Activated CD4-positive, alpha-beta memory T cell treated with anti-CD3 and anti-CD28 coated beads, Interleukin-2, amount 10 ng/mL, durations not matched to agents 7 days and 5 days (primary cell): Measurements from ENCODE around the gene FLVCR2. TPM values are rescaled to one million over a fixed set of nuclear protein-coding genes. Genes with fewer than 3 reads are reported as not detected.

Experiments
- CTCF ChIA-PET: fragments of 350-600 bp; sonication (Branson Sonifier 250); formaldehyde crosslinking; loops from one replicate; lab custom pipeline; 2021; ENCODE audit warnings: antibody characterized with exemption, inconsistent platforms; lab: Charles Lee
- POLR2A ChIA-PET: fragments of 350-600 bp; sonication (Branson Sonifier 250); formaldehyde crosslinking; loops from one replicate; lab custom pipeline; 2021; ENCODE audit warnings: antibody characterized with exemption; lab: Charles Lee
- DNase-seq: peaks from one replicate; pipeline ENCODE4 v3.0.0-alpha.2; 2020
- H3K27ac Mint-ChIP-seq: one replicate; pipeline ENCODE4 v1.8.0; 2021; ENCODE audit warnings: mild to moderate bottlenecking, mixed read lengths
- H3K27me3 Mint-ChIP-seq: one replicate; pipeline ENCODE4 v1.8.0; 2021; ENCODE audit warnings: mixed read lengths
- H3K36me3 Mint-ChIP-seq: one replicate; pipeline ENCODE4 v1.8.0; 2021; ENCODE audit warnings: low read depth, mixed read lengths
- H3K4me1 Mint-ChIP-seq: one replicate; pipeline ENCODE4 v1.8.0; 2021; ENCODE audit warnings: mixed read lengths
- H3K4me3 Mint-ChIP-seq: one replicate; pipeline ENCODE4 v1.8.0; 2021; ENCODE audit warnings: mild to moderate bottlenecking, mixed read lengths
- H3K9me3 Mint-ChIP-seq: one replicate; pipeline ENCODE4 v1.8.0; 2021; ENCODE audit warnings: mixed read lengths
- total RNA-seq, 2 experiments: library from RNA; stranded (reverse); gene quantifications; one replicate each; pipeline ENCODE4 v1.2.3, GENCODE V29; 2021

The FLVCR2 gene
- total RNA-seq, 2 experiments from 2014 or later = 1.3 to 3.0 TPM

DNA sequence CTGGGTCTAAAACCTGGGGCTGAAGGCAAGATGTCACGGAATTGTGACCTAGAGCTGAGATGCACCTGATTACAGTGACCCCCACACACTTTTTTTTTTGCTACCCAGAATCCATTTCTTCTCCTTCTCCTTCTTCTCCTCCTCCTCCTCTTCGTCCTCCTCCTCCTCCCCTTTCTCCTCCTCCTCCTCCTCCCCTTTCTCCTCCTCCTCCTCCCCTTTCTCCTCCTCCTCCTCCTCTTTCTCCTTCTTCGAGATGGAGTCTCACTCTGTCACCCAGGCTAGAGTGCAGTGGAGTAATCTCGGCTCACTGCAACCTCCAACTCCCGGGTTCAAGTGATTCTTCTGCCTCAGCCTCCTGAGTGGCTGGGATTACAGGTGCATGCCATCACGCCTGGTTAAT, 19.4 kb upstream of the FLVCR2 start:
- H3K27ac Mint-ChIP-seq = peak overlapping the region; percentile 78
- ChIA-PET POLR2A (interaction anchor here (1.1 to 3.7 kb wide), 3 partner anchors 16 to 70 kb away, joined by 4 to 27 read pairs (median 7); partner anchors contain the start of gene BATF), CTCF (interaction anchor here (2.9 to 4.7 kb wide), 4 partner anchors 18 to 41 kb away, joined by 22 to 42 read pairs (median 32); partner anchors contain the start of genes BATF and FLVCR2)
- no peak overlapping the region for H3K4me3 Mint-ChIP-seq
- H3K9me3 Mint-ChIP-seq = no peaks in the 10 kb centered on the region
- H3K36me3 Mint-ChIP-seq = peaks cover 13% of the 10 kb centered on the region
- H3K4me1 Mint-ChIP-seq = peaks cover 62% of the 10 kb centered on the region
- no peak for DNase-seq
- no peaks in the 10 kb centered on the region for H3K27me3 Mint-ChIP-seq

- POLR2A ChIA-PET = interaction anchor here (1.1 to 3.7 kb wide), 4 partner anchors 17 to 71 kb away, joined by 4 to 27 read pairs (median 10); partner anchors contain the start of gene BATF
- Mint-ChIP-seq H3K27me3 (no peaks in the 10 kb centered on the region), H3K9me3 (no peaks in the 10 kb centered on the region), H3K36me3 (peaks cover 11% of the 10 kb centered on the region), H3K27ac (peak overlapping the region; percentile 78), H3K4me1 (peaks cover 62% of the 10 kb centered on the region), H3K4me3 (no peak overlapping the region)
- CTCF ChIA-PET = interaction anchor here (1.1 to 4.7 kb wide), 10 partner anchors 9 to 252 kb away, joined by 4 to 42 read pairs (median 12); partner anchors contain the start of genes BATF and FLVCR2
- peak; percentile 57 for DNase-seq
Observed at GRCh38 chr14:75559451-75560222, 18.8 kb upstream of the FLVCR2 start.

GRCh38 chr14:75561013-75561432, 17.4 kb upstream of the FLVCR2 start:
- Mint-ChIP-seq H3K4me1 (peaks cover 68% of the 10 kb centered on the region), H3K27ac (peak overlapping the region; percentile 75), H3K9me3 (no peaks in the 10 kb centered on the region), H3K4me3 (no peak overlapping the region), H3K36me3 (peaks cover 5% of the 10 kb centered on the region), H3K27me3 (no peaks in the 10 kb centered on the region)
- ChIA-PET CTCF (interaction anchor here (0.5 to 4.7 kb wide), 26 partner anchors 8 to 430 kb away, joined by 3 to 42 read pairs (median 6); partner anchors contain the start of genes BATF and FLVCR2), POLR2A (interaction anchor here (0.9 to 3.7 kb wide), 10 partner anchors 11 to 73 kb away, joined by 3 to 27 read pairs (median 5); partner anchors contain the start of gene BATF)
- DNase-seq = peak; percentile 52

DNA sequence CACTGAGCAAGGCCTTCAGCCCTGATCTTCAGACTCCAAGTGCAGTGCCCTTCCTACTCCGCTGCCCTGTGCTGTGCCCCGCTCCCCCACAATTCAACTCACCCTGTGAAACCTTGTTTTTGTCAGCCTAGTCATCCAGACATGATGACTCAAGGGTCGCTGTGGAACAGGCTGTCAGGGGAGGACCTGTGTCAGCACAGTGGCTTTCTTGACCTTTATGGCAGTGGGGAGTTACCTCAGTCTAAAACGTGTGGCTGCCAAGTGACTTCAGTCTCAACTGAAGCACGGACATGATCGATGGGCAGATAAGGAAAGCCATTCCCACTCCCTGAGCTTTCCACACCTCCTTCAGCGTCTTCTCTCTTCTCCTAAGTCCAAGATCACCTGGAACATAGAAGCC, 16.3 kb upstream of the FLVCR2 start:
- Mint-ChIP-seq H3K4me3 (no peak overlapping the region), H3K36me3 (peaks cover 2% of the 10 kb centered on the region), H3K9me3 (no peaks in the 10 kb centered on the region), H3K27ac (peak overlapping the region; percentile 58), H3K4me1 (peaks cover 74% of the 10 kb centered on the region), H3K27me3 (no peaks in the 10 kb centered on the region)
- peak; percentile 56 for DNase-seq
- ChIA-PET POLR2A (interaction anchor here (0.9 to 3.7 kb wide), 8 partner anchors 10 to 74 kb away, joined by 3 to 27 read pairs (median 6); partner anchors contain the start of gene BATF), CTCF (interaction anchor here (0.9 to 4.7 kb wide), 14 partner anchors 9 to 428 kb away, joined by 3 to 42 read pairs (median 8); partner anchors contain the start of genes BATF and FLVCR2)

DNA sequence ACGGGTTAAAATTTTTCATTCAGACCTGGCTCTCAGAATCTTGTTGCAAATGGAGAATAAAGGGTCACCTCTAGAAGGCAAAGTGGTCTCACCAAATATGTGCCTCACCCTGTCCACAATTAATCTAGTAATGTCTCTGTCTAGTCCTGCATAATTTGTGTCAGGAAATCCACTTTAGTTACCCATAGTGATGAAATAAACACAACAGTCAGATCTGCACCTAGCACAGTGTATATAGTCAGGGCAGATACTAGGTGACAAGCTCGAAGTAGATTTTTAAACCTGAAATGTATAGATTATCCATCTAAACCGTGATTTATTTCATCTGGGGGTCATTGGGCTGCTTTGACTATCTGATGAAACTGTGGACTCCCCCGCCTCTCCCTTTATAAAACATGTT, 15.9 kb upstream of the FLVCR2 start:
- Mint-ChIP-seq H3K27me3 (no peaks in the 10 kb centered on the region), H3K27ac (peak overlapping the region; percentile 58), H3K9me3 (no peaks in the 10 kb centered on the region), H3K36me3 (peaks cover 2% of the 10 kb centered on the region), H3K4me3 (no peak overlapping the region), H3K4me1 (peaks cover 76% of the 10 kb centered on the region)
- ChIA-PET CTCF (interaction anchor here (0.5 to 4.7 kb wide), 9 partner anchors 9 to 431 kb away, joined by 3 to 42 read pairs (median 6); partner anchors contain the start of gene BATF), POLR2A (interaction anchor here (0.5 to 2.3 kb wide), 4 partner anchors 20 to 74 kb away, joined by 3 to 10 read pairs (median 5); no protein-coding TSS in a partner anchor)
- no peak for DNase-seq

- Mint-ChIP-seq H3K4me3 (no peak overlapping the region), H3K27ac (no peak overlapping the region), H3K9me3 (no peaks in the 10 kb centered on the region), H3K4me1 (peaks cover 80% of the 10 kb centered on the region), H3K27me3 (no peaks in the 10 kb centered on the region), H3K36me3 (no peaks in the 10 kb centered on the region)
- POLR2A ChIA-PET = no interaction called here
- CTCF ChIA-PET = interaction anchor here (1.3 kb wide), 1 partner anchor 75 kb away, joined by 5 read pairs; no protein-coding TSS in a partner anchor
- DNase-seq = no peak
Observed at GRCh38 chr14:75563931-75564330, 14.5 kb upstream of the FLVCR2 start.

DNA sequence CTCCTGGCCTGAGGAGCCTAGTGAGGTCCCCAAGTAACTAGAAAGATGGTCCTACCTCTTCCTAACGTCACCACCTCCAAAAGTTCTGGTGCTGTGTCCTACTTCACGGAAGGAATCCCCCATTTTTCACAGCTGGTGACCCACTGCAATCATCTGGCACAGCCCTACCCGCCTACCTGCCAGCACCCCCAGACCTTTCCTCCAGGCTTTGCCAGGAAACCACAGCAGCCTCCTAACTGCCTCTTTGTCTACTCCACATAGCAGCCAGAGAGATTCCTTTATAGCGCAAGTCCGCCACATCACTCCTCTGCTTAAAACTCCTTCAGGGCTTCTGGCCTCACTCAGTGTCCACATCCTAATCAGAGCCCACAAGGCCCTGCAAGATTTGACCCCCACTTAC, 13.4 kb upstream of the FLVCR2 start:
- no peak overlapping the region for H3K4me3 Mint-ChIP-seq
- H3K27me3 Mint-ChIP-seq = no peaks in the 10 kb centered on the region
- DNase-seq = no peak
- ChIA-PET POLR2A (no interaction called here), CTCF (no interaction called here)
- H3K27ac Mint-ChIP-seq = no peak overlapping the region
- no peaks in the 10 kb centered on the region for H3K36me3 Mint-ChIP-seq
- no peaks in the 10 kb centered on the region for H3K9me3 Mint-ChIP-seq
- H3K4me1 Mint-ChIP-seq = peaks cover 78% of the 10 kb centered on the region

- no peaks in the 10 kb centered on the region for H3K36me3 Mint-ChIP-seq
- peaks cover 74% of the 10 kb centered on the region for H3K4me1 Mint-ChIP-seq
- ChIA-PET CTCF (interaction anchor here (1.1 to 2.2 kb wide), 14 partner anchors 10 to 260 kb away, joined by 3 to 21 read pairs (median 6); no protein-coding TSS in a partner anchor), POLR2A (interaction anchor here (0.9 to 2.1 kb wide), 9 partner anchors 9 to 498 kb away, joined by 3 to 14 read pairs (median 6); partner anchors contain the start of genes BATF, ERG28 and TTLL5)
- peak overlapping the region; percentile 21 for H3K4me3 Mint-ChIP-seq
- H3K9me3 Mint-ChIP-seq = no peaks in the 10 kb centered on the region
- DNase-seq = peak; percentile 84
- H3K27me3 Mint-ChIP-seq = no peaks in the 10 kb centered on the region
- H3K27ac Mint-ChIP-seq = peak overlapping the region; percentile 74
Observed at GRCh38 chr14:75566321-75566720, 12.1 kb upstream of the FLVCR2 start.

GRCh38 chr14:75566752-75567151, 11.7 kb upstream of the FLVCR2 start:
- ChIA-PET POLR2A (interaction anchor here (0.9 to 2.1 kb wide), 9 partner anchors 9 to 498 kb away, joined by 3 to 14 read pairs (median 6); partner anchors contain the start of genes BATF, ERG28 and TTLL5), CTCF (interaction anchor here (1.1 to 2.2 kb wide), 14 partner anchors 10 to 261 kb away, joined by 3 to 21 read pairs (median 6); no protein-coding TSS in a partner anchor)
- H3K4me3 Mint-ChIP-seq = peak overlapping the region; percentile 21
- H3K9me3 Mint-ChIP-seq = no peaks in the 10 kb centered on the region
- H3K27me3 Mint-ChIP-seq = no peaks in the 10 kb centered on the region
- no peak for DNase-seq
- no peaks in the 10 kb centered on the region for H3K36me3 Mint-ChIP-seq
- peak overlapping the region; percentile 74 for H3K27ac Mint-ChIP-seq
- peaks cover 70% of the 10 kb centered on the region for H3K4me1 Mint-ChIP-seq

GRCh38 chr14:75568140-75568539, 10.3 kb upstream of the FLVCR2 start:
- Mint-ChIP-seq H3K4me3 (no peak overlapping the region), H3K9me3 (no peaks in the 10 kb centered on the region)
- POLR2A ChIA-PET = interaction anchor here (0.7 to 1.5 kb wide), 6 partner anchors 9 to 46 kb away, joined by 3 to 5 read pairs (median 4); partner anchors contain the start of gene BATF

DNA sequence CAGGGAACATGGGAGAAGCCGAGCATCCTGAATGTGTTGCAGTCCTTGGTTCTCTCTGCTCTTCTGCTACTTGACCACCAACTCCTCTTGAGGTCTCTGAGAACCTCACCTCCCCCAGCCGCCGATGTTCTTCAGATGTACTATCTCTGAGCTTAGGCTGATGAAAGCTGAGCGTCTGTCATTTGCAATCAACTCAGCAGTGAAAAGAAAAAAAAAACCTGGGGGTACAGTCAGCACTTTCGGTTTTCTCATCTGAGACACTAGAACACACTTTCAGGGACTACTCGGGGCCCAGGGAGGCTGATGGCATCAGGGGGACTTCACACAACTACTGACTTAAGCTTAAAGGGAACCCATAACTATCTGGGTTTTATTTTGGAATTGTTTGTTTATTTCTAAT, 9.6 kb upstream of the FLVCR2 start:
- ChIA-PET POLR2A (interaction anchor here (0.7 to 1.5 kb wide), 6 partner anchors 8 to 47 kb away, joined by 3 to 5 read pairs (median 4); partner anchors contain the start of gene BATF), CTCF (interaction anchor here (0.7 to 2.5 kb wide), 6 partner anchors 9 to 92 kb away, joined by 3 to 27 read pairs (median 3); partner anchors contain the start of genes ERG28 and FLVCR2)
- peaks cover 64% of the 10 kb centered on the region for H3K4me1 Mint-ChIP-seq
- no peaks in the 10 kb centered on the region for H3K27me3 Mint-ChIP-seq
- no peak for DNase-seq
- peak overlapping the region; percentile 64 for H3K27ac Mint-ChIP-seq
- peaks cover 4% of the 10 kb centered on the region for H3K36me3 Mint-ChIP-seq
- H3K9me3 Mint-ChIP-seq = no peaks in the 10 kb centered on the region
- H3K4me3 Mint-ChIP-seq = no peak overlapping the region

More at GRCh38 chr14:75568140-75568539, 10.3 kb upstream of the FLVCR2 start:
- CTCF ChIA-PET = interaction anchor here (0.7 to 2.5 kb wide), 5 partner anchors 8 to 90 kb away, joined by 3 to 27 read pairs (median 5); partner anchors contain the start of gene FLVCR2
- Mint-ChIP-seq H3K36me3 (peaks cover 4% of the 10 kb centered on the region), H3K4me1 (peaks cover 64% of the 10 kb centered on the region), H3K27ac (peak overlapping the region; percentile 64), H3K27me3 (no peaks in the 10 kb centered on the region)
- no peak for DNase-seq

DNA sequence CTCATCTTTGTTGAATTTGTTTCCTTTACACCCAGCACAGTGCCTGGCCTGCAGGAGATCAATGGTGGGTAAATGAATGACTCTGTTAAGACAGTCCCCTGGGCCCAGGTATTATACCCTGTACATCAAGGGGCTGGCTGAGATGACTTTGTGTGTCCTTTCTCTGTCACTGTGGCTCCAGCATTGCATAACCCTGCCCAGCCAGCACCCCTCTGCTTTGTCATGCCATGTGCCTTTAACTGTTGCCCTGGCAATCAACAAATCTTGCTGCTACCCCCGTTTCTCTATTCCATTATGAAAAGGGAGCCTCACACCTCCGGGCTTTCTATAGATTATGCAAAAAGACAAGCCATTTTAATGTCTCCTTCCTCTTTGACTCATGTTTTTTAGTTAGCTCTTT, 7.6 kb upstream of the FLVCR2 start:
- Mint-ChIP-seq H3K4me3 (no peak overlapping the region), H3K27me3 (no peaks in the 10 kb centered on the region), H3K27ac (no peak overlapping the region), H3K4me1 (peaks cover 50% of the 10 kb centered on the region), H3K36me3 (peaks cover 4% of the 10 kb centered on the region), H3K9me3 (no peaks in the 10 kb centered on the region)
- DNase-seq = no peak
- CTCF ChIA-PET = interaction anchor here (1.8 kb wide), 1 partner anchor 9 kb away, joined by 9 read pairs; no protein-coding TSS in a partner anchor
- POLR2A ChIA-PET = no interaction called here
